GM23338 (cell line): ENCODE measurements around the gene GPR108. TPM values are rescaled to one million over a fixed set of nuclear protein-coding genes. Genes with fewer than 3 reads are reported as not detected.

ENCODE experiments used
- ATAC-seq: fragments of 200-7000 bp; cut with Tn5 transposase; 3 replicates; pipeline ENCODE4 v1.9.1; 2020
- DNase-seq: peaks from one replicate; pipeline ENCODE4 v3.0.0-alpha.2; 2015; ENCODE audit warnings: low spot score
- H2AFZ ChIP-seq: fragments of 200-600 bp; sonication (generic); 2 replicates; pipeline ENCODE4 v1.8.0; 2016; ENCODE audit warnings: antibody characterized with exemption, mild to moderate bottlenecking, moderate library complexity
- H3F3A ChIP-seq: fragments of 200-600 bp; sonication (generic); replicated peaks from 2 replicates; pipeline ENCODE4 v1.8.0; 2017; ENCODE audit warnings: antibody characterized with exemption, mixed run types, low read depth
- H3K27ac ChIP-seq: fragments of 200-600 bp; sonication (generic); 2 replicates; pipeline ENCODE4 v1.6.1; 2016; ENCODE audit warnings: low read depth
- H3K27me3 ChIP-seq: fragments of 200-600 bp; sonication (generic); 2 replicates; pipeline ENCODE4 v1.8.0; 2016; ENCODE audit warnings: mild to moderate bottlenecking, mixed run types, moderate library complexity; ENCODE audit not compliant: insufficient read depth
- H3K36me3 ChIP-seq: fragments of 200-600 bp; sonication (generic); 2 replicates; pipeline ENCODE4 v1.8.0; 2016; ENCODE audit warnings: mild to moderate bottlenecking; ENCODE audit not compliant: insufficient read depth
- H3K4me1 ChIP-seq: fragments of 200-600 bp; sonication (generic); 2 replicates; pipeline ENCODE4 v1.8.0; 2016; ENCODE audit warnings: mild to moderate bottlenecking, moderate library complexity; ENCODE audit not compliant: insufficient read depth
- H3K4me2 ChIP-seq: fragments of 200-600 bp; sonication (generic); 2 replicates; pipeline ENCODE4 v1.7.1; 2017; ENCODE audit warnings: mixed run types
- H3K4me3 ChIP-seq: fragments of 200-600 bp; sonication (generic); 2 replicates; pipeline ENCODE4 v1.6.1; 2016; ENCODE audit warnings: mixed run types
- H3K79me2 ChIP-seq: fragments of 200-600 bp; sonication (generic); replicated peaks from 2 replicates; pipeline ENCODE4 v1.8.0; 2017; ENCODE audit warnings: mild to moderate bottlenecking; ENCODE audit not compliant: insufficient read depth
- H3K9me2 ChIP-seq: fragments of 200-600 bp; sonication (generic); 2 replicates; pipeline ENCODE4 v1.8.0; 2017; ENCODE audit not compliant: insufficient read depth
- H4K20me1 ChIP-seq: fragments of 200-600 bp; sonication (generic); replicated peaks from 2 replicates; pipeline ENCODE4 v1.8.0; 2017; ENCODE audit warnings: mild to moderate bottlenecking; ENCODE audit not compliant: insufficient read depth
- H3K27ac Mint-ChIP-seq: 2 replicates; pipeline ENCODE4 v1.8.0; 2020; ENCODE audit warnings: inconsistent platforms, mild to moderate bottlenecking, moderate library complexity, mixed read lengths
- H3K27me3 Mint-ChIP-seq: 3 replicates; pipeline ENCODE4 v1.8.0; 2022; ENCODE audit warnings: low read depth, mild to moderate bottlenecking, moderate library complexity, mixed read lengths, inconsistent platforms; ENCODE audit not compliant: insufficient read depth, poor library complexity
- H3K36me3 Mint-ChIP-seq: 3 replicates; pipeline ENCODE4 v1.8.0; 2021; ENCODE audit warnings: low read depth, mild to moderate bottlenecking, inconsistent platforms, moderate library complexity, mixed read lengths
- H3K4me1 Mint-ChIP-seq: 3 replicates; pipeline ENCODE4 v1.8.0; 2020; ENCODE audit warnings: mild to moderate bottlenecking, inconsistent platforms, mixed read lengths
- H3K4me3 Mint-ChIP-seq: 3 replicates; pipeline ENCODE4 v1.8.0; 2021; ENCODE audit warnings: moderate library complexity, mild to moderate bottlenecking, inconsistent platforms, mixed read lengths
- H3K9me3 Mint-ChIP-seq: 3 replicates; pipeline ENCODE4 v1.8.0; 2020; ENCODE audit warnings: moderate library complexity, mild to moderate bottlenecking, inconsistent platforms, mixed read lengths
- CREB1 ChIP-seq: fragments of 250-450 bp; sonication (Bioruptor Pico); IDR thresholded peaks from 2 replicates; pipeline ENCODE4 v1.5.0; 2020; ENCODE audit warnings: low read depth, mild to moderate bottlenecking, moderate library complexity
- EZH2phosphoT487 ChIP-seq: fragments of 200-600 bp; sonication (generic); IDR thresholded peaks from one replicate; pipeline ENCODE4 v1.8.1; 2018; ENCODE audit warnings: antibody characterized with exemption; ENCODE audit not compliant: unreplicated experiment
- POLR2AphosphoS5 ChIP-seq: IDR thresholded peaks from 2 replicates; pipeline ENCODE4 v1.6.1; 2016; ENCODE audit warnings: antibody characterized with exemption, low read depth
- STAT1 ChIP-seq: IDR thresholded peaks from one replicate; pipeline ENCODE4 v1.6.1; 2016; ENCODE audit warnings: antibody characterized with exemption; ENCODE audit not compliant: unreplicated experiment
- ZNF462 ChIP-seq: fragments of 250-450 bp; sonication (Bioruptor Pico); IDR thresholded peaks from 2 replicates; pipeline ENCODE4 v1.5.0; 2020; ENCODE audit warnings: mild to moderate bottlenecking, moderate library complexity
- polyA plus RNA-seq: library from polyadenylated mRNA; unstranded; fragments of >200 nt; fragmentation: Nextera tagmentation; extraction: Ambion mirVana; gene quantifications from 2 replicates; pipeline ENCODE4 v1.2.1, GENCODE V29; 2016
- total RNA-seq: library from RNA; depleted of rRNA; stranded (reverse); fragments of >200 nt; shearing (Covaris generic); gene quantifications from 2 replicates; pipeline ENCODE4 v1.2.3, GENCODE V29; 2014
- TF ChIP-seq, protein P1 (sequence below): IDR thresholded peaks from 2 replicates; pipeline ENCODE4 v1.6.1; 2016; ENCODE audit warnings: antibody characterized with exemption

Gene GPR108
- total and polyA plus RNA-seq, 2 experiments from 2014 or later: 44.8 to 57.9 TPM

DNA sequence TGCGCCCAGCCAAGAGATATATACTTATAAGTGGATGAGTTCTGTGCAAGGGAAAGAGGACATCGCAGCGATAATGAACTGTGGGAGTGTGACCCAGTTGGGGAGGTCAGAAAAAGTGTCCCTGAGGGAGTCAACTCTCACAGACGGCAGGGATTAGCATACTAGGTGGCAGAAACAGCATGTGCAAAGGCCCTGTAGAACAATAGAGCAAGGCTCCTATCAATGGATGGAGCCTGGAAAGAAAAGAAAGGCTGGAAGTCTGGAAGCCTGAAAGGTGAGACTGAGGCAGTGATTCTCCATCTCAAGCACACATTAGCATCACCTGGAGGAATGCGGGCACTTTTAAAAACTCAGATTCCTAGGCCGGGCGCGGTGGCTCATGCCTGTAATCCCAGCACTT, 46.0 kb downstream of the GPR108 start:
- Histone ChIP-seq H3F3A (no peaks in the 10 kb centered on the region), H3K27me3 (no peaks in the 10 kb centered on the region), H3K9me2 (no peaks in the 10 kb centered on the region), H3K36me3 (no peaks in the 10 kb centered on the region), H3K4me3 (no peak overlapping the region), H3K4me2 (no peak overlapping the region), H3K4me1 (no peaks in the 10 kb centered on the region), H2AFZ (no peak overlapping the region), H3K27ac (no peak overlapping the region), H3K79me2 (no peaks in the 10 kb centered on the region), H4K20me1 (no peaks in the 10 kb centered on the region)
- H3K36me3 Mint-ChIP-seq: peaks cover 41% of the 10 kb centered on the region
- peaks cover 8% of the 10 kb centered on the region for H3K27me3 Mint-ChIP-seq
- DNase-seq (no peak), ATAC-seq (no peak)
- no peak for TF ChIP-seq ZNF462 (CRISPR knock-in tag)
- no peak for TF ChIP-seq STAT1
- no peak for TF ChIP-seq EZH2phosphoT487
- H3K27ac Mint-ChIP-seq: no peak overlapping the region
- H3K4me3 Mint-ChIP-seq: no peak overlapping the region
- H3K4me1 Mint-ChIP-seq: no peaks in the 10 kb centered on the region
- peaks cover 90% of the 10 kb centered on the region for H3K9me3 Mint-ChIP-seq

GRCh38 chr19:6690160-6690885, 47.1 kb downstream of the GPR108 start:
- no peak overlapping the region for H3K4me2 ChIP-seq
- H3K27ac ChIP-seq: no peak overlapping the region
- Mint-ChIP-seq H3K4me3 (no peak overlapping the region), H3K27me3 (peaks cover 7% of the 10 kb centered on the region), H3K36me3 (peaks cover 43% of the 10 kb centered on the region), H3K9me3 (peaks cover 90% of the 10 kb centered on the region), H3K27ac (no peak overlapping the region), H3K4me1 (no peaks in the 10 kb centered on the region)
- ATAC-seq (no peak), DNase-seq (no peak)
- no peaks in the 10 kb centered on the region for H3F3A ChIP-seq
- no peaks in the 10 kb centered on the region for H4K20me1 ChIP-seq
- H3K4me1 ChIP-seq: no peaks in the 10 kb centered on the region
- no peak overlapping the region for H3K4me3 ChIP-seq
- no peaks in the 10 kb centered on the region for H3K27me3 ChIP-seq
- H2AFZ ChIP-seq: no peak overlapping the region
- H3K79me2 ChIP-seq: no peaks in the 10 kb centered on the region
- no peaks in the 10 kb centered on the region for H3K36me3 ChIP-seq
- H3K9me2 ChIP-seq: no peaks in the 10 kb centered on the region
- no peak for TF ChIP-seq POLR2AphosphoS5
- TF ChIP-seq EZH2phosphoT487: no peak
- TF ChIP-seq STAT1: no peak
- TF ChIP-seq, protein P1, sequence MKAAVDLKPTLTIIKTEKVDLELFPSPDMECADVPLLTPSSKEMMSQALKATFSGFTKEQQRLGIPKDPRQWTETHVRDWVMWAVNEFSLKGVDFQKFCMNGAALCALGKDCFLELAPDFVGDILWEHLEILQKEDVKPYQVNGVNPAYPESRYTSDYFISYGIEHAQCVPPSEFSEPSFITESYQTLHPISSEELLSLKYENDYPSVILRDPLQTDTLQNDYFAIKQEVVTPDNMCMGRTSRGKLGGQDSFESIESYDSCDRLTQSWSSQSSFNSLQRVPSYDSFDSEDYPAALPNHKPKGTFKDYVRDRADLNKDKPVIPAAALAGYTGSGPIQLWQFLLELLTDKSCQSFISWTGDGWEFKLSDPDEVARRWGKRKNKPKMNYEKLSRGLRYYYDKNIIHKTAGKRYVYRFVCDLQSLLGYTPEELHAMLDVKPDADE: no peak
- no peak for TF ChIP-seq CREB1
